HG03558 (cell line): ENCODE measurements around the gene IL6R.
A peak's percentile ranks its signal among the peaks of the same experiment; 100 is the strongest.

Experiments used
- ATAC-seq: cut with Tn5 transposase; IDR thresholded peaks from one replicate; pipeline ENCODE4 v1.9.1; 2021; ENCODE audit warnings: moderate number of reproducible peaks; ENCODE audit not compliant: unreplicated experiment; ENCODE audit errors: extremely low read depth

The IL6R gene

GRCh38 chr1:154443274-154444013 is 38.3 kb downstream of the IL6R start:
- no peak for ATAC-seq

GRCh38 chr1:154445040-154445472 is 39.9 kb downstream of the IL6R start:
- no peak for ATAC-seq

- ATAC-seq, result no peak
Observed at GRCh38 chr1:154446292-154446691, 41.1 kb downstream of the IL6R start.

- ATAC-seq, result no peak
Observed at GRCh38 chr1:154446789-154447188, 41.6 kb downstream of the IL6R start.

- ATAC-seq, result no peak
Observed at GRCh38 chr1:154448331-154448811, 43.2 kb downstream of the IL6R start.

- ATAC-seq, result no peak
Observed at GRCh38 chr1:154453161-154453560, 48.0 kb downstream of the IL6R start.

- ATAC-seq, result no peak
Observed at GRCh38 chr1:154453574-154454352, 48.6 kb downstream of the IL6R start.

- ATAC-seq, result no peak
Observed at GRCh38 chr1:154454386-154455120, 49.4 kb downstream of the IL6R start.

GRCh38 chr1:154456631-154457030 is 51.5 kb downstream of the IL6R start:
- ATAC-seq, result no peak

- no peak for ATAC-seq
Observed at GRCh38 chr1:154459080-154459479, 53.9 kb downstream of the IL6R start.

- ATAC-seq, result no peak
Observed at GRCh38 chr1:154460695-154461260, 55.6 kb downstream of the IL6R start.

GRCh38 chr1:154463512-154463990 is 58.4 kb downstream of the IL6R start:
- peak; percentile 46 for ATAC-seq

- no peak for ATAC-seq
Observed at GRCh38 chr1:154465621-154466195, 60.6 kb downstream of the IL6R start.

- no peak for ATAC-seq
Observed at GRCh38 chr1:154466206-154466605, 61.1 kb downstream of the IL6R start.

GRCh38 chr1:154466921-154467417 is 61.8 kb downstream of the IL6R start:
- no peak for ATAC-seq

- no peak for ATAC-seq
Observed at GRCh38 chr1:154467434-154468102, 62.4 kb downstream of the IL6R start.

- no peak for ATAC-seq
Observed at GRCh38 chr1:154468535-154469250, 63.5 kb downstream of the IL6R start.

- ATAC-seq, result no peak
Observed at GRCh38 chr1:154469844-154470560, 64.9 kb downstream of the IL6R start.
